Right lobe of liver (tissue), 6 donors: ENCODE data around the gene PDCD11. TPM values are rescaled to one million over a fixed set of nuclear protein-coding genes. Genes with fewer than 3 reads are reported as not detected.

Experiments
- ATAC-seq, 4 donors: fragments of 200-7000 bp; cut with Tn5 transposase; one replicate each; pipeline ENCODE4 v1.9.1; 2020; ENCODE audit warnings: mild to moderate bottlenecking in 4 of 4, moderate library complexity in 4 of 4
- DNase-seq, 3 donors: peaks; one replicate each; pipeline ENCODE4 v3.0.0-alpha.2; 2020
- H3K27ac ChIP-seq, 3 donors: fragments of 200-600 bp; one replicate each; pipeline ENCODE4 v1.8.0; 2022
- H3K27me3 ChIP-seq, 2 donors: fragments of 200-600 bp; one replicate each; pipeline ENCODE4 v1.8.0; 2022
- H3K36me3 ChIP-seq, 4 donors: fragments of 200-600 bp; sonication (generic) in 1 of 4; one replicate each; pipeline versions ENCODE4 v1.5.1 to v1.8.0; 2017 to 2022; ENCODE audit warnings: control low read depth in 1 of 4
- H3K4me1 ChIP-seq, 4 donors: fragments of 200-600 bp; sonication (generic) in 1 of 4; one replicate each; pipeline versions ENCODE4 v1.5.1 to v1.8.0; 2017 to 2022; ENCODE audit warnings: control low read depth in 1 of 4
- H3K4me3 ChIP-seq, 3 donors: fragments of 200-600 bp; one replicate each; pipeline ENCODE4 v1.8.0; 2022
- H3K9me3 ChIP-seq, 4 donors: fragments of 200-600 bp; sonication (generic) in 1 of 4; one replicate each; pipeline versions ENCODE4 v1.5.1 to v1.8.0; 2017 to 2022; ENCODE audit warnings: control low read depth in 1 of 4
- POLR2A ChIP-seq: fragments of 450-650 bp; IDR thresholded peaks from one replicate; pipeline ENCODE4 v1.6.1; 2017; ENCODE audit warnings: antibody characterized with exemption, mild to moderate bottlenecking
- WGBS: methylation state at CpG from one replicate; pipeline ENCODE4 v1.1.6; 2018; ENCODE audit warnings: low coverage, low lambda C conversion rate; ENCODE audit not compliant: insufficient coverage; ENCODE audit errors: missing lambda C conversion rate; 5-methylcytosine and 5-hydroxymethylcytosine counted together
- intact Hi-C, 2 donors: fragments of 100-400 bp; cut with DNase I; formaldehyde crosslinking; loops; one replicate each; pipeline versions ENCODE4 v1.11.2 to v1.14.1; 2022
- total RNA-seq, 6 experiments: library from RNA; depleted of rRNA in 2 of 6; stranded (reverse); fragments of >200 nt in 2 of 6; fragmentation: NEBNext Ultra II Directional in 3 of 6; extraction: Animal tissue kit (Norgen Biotek cat#: 25700) in 3 of 6; gene quantifications; one replicate each; pipeline versions ENCODE4 v1.1.0 to v1.2.4, GENCODE V29; 2016 to 2023
- TF ChIP-seq, protein P1 (sequence below), 4 donors: fragments of 200-600 bp in 3 of 4; fragments of 450-650 bp in 1 of 4; IDR thresholded peaks; one replicate each; pipeline versions ENCODE4 v1.5.1 to v1.8.0; 2016 to 2022; ENCODE audit warnings: antibody characterized with exemption in 4 of 4, mild to moderate bottlenecking in 2 of 4
- donor health status: DM: no; HTN: yes; CAD: no.
- donor health status: DM: no; HTN: no; CAD: no.
- donor health status: DM: no; HTN: no; CAD: no.
- donor health status: DM: no; HTN: yes; CAD: no.
- donor health status: DM: no; HTN: yes; CAD: no.

PDCD11 gene
- total RNA-seq, 6 experiments from 2014 or later, result 10.6 to 13.5 (median 12.0) TPM

DNA sequence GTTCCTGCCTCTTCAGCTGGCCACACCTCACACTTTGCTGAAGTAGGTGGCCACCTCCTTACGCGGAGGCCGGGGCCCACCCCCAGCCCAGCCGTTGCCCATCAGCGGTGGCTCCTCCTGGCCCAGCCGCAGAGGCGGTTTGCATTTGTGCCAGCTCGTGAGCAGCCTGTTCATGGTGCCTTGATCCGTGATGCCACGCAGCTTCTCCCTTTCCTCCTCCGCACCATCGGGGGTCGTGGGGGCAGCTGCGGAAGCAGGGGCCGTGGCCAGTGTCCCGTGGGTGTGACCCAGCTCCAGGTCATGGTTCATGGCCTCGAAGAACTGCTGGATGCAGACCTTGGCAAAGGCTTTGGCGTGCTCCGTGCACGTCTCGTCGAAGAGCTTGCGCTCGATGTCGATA, 58.8 kb downstream of the PDCD11 start:
- Histone ChIP-seq H3K27me3 (no peaks in the 10 kb centered on the region), H3K4me3 (no peak overlapping the region), H3K36me3 (no peaks in the 10 kb centered on the region), H3K27ac (no peak overlapping the region), H3K9me3 (no peaks in the 10 kb centered on the region), H3K4me1 (no peaks in the 10 kb centered on the region)
- no CpG with 5 or more reads among the region's 25 CpGs for WGBS
- DNase-seq, result no peak
- TF ChIP-seq POLR2A, result no peak
- TF ChIP-seq, protein P1, sequence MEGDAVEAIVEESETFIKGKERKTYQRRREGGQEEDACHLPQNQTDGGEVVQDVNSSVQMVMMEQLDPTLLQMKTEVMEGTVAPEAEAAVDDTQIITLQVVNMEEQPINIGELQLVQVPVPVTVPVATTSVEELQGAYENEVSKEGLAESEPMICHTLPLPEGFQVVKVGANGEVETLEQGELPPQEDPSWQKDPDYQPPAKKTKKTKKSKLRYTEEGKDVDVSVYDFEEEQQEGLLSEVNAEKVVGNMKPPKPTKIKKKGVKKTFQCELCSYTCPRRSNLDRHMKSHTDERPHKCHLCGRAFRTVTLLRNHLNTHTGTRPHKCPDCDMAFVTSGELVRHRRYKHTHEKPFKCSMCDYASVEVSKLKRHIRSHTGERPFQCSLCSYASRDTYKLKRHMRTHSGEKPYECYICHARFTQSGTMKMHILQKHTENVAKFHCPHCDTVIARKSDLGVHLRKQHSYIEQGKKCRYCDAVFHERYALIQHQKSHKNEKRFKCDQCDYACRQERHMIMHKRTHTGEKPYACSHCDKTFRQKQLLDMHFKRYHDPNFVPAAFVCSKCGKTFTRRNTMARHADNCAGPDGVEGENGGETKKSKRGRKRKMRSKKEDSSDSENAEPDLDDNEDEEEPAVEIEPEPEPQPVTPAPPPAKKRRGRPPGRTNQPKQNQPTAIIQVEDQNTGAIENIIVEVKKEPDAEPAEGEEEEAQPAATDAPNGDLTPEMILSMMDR (IDR thresholded peaks at IDR 0.05), result no peak
- intact Hi-C loops, result no loop called here
- ATAC-seq, result no peak

GRCh38 chr10:103456074-103456660, 59.7 kb downstream of the PDCD11 start:
- intact Hi-C loops, result no loop called here
- Histone ChIP-seq H3K27ac (no peak overlapping the region), H3K9me3 (no peaks in the 10 kb centered on the region), H3K27me3 (no peaks in the 10 kb centered on the region), H3K36me3 (no peaks in the 10 kb centered on the region), H3K4me3 (no peak overlapping the region), H3K4me1 (no peaks in the 10 kb centered on the region)
- no peak for TF ChIP-seq POLR2A
- no peak for DNase-seq
- 67% methylated on average over 1 of the region's 9 CpGs for WGBS
- no peak for ATAC-seq

- no peaks in the 10 kb centered on the region for H3K36me3 ChIP-seq
- ATAC-seq (no peak), DNase-seq (no peak)
- no peaks in the 10 kb centered on the region for H3K27me3 ChIP-seq
- intact Hi-C loops, result no loop called here
- H3K4me3 ChIP-seq, result no peak overlapping the region
- no peaks in the 10 kb centered on the region for H3K4me1 ChIP-seq
- H3K27ac ChIP-seq, result no peak overlapping the region
- TF ChIP-seq POLR2A, result no peak
- TF ChIP-seq, protein P1 (IDR thresholded peaks at IDR 0.05), result no peak
- 81% methylated on average over 3 of the region's 8 CpGs for WGBS
- H3K9me3 ChIP-seq, result no peaks in the 10 kb centered on the region
Measured at GRCh38 chr10:103457176-103457712, 60.8 kb downstream of the PDCD11 start.

DNA sequence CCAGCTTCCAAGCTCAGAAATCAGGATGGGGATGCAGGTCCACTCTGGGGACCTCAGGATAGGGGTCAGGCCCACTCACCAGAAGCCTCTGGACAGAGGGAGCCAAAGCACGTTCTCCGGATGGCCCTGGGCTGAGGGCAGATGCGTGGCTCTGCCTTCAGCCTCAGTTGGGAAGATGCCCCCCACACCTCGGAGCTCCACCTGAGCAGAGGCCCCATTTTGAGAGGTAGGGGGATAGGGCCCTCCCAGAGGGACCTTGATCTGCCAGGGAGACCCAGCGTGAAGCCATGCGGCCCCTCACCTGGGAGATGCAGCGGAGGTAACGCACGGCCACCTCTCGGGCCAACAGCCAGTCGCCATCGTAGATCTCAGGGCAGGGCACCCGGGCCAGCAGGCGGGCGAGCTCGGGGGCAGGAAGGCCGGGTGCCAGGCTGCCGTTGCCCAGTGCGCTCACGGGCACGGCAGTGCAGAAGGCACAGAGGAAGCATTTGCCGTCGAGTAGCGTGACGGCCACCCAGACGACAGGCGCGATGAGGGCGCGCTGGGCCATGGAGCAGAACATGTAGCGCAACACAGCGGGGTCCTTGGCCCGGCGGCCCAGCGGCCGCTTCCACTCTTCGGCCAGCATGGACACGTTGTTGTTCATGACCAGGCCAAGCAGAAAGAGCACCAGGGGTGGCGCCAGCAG, 61.6 kb downstream of the PDCD11 start:
- Histone ChIP-seq H3K4me3 (no peak overlapping the region), H3K27me3 (no peaks in the 10 kb centered on the region), H3K27ac (no peak overlapping the region), H3K4me1 (no peaks in the 10 kb centered on the region), H3K36me3 (no peaks in the 10 kb centered on the region), H3K9me3 (no peaks in the 10 kb centered on the region)
- DNase-seq (no peak), ATAC-seq (no peak)
- TF ChIP-seq POLR2A, result no peak
- TF ChIP-seq, protein P1 (IDR thresholded peaks at IDR 0.05), result no peak
- WGBS, result 80% methylated on average over 1 of the region's 39 CpGs
- intact Hi-C loops, result no loop called here

- ATAC-seq, result no peak
- Histone ChIP-seq H3K9me3 (no peaks in the 10 kb centered on the region), H3K4me3 (no peak within 1 kb of the TSS), H3K36me3 (no peaks in the 10 kb centered on the region), H3K27ac (no peak within 1 kb of the TSS), H3K4me1 (no peaks in the 10 kb centered on the region), H3K27me3 (no peaks in the 10 kb centered on the region)
- no peak for TF ChIP-seq POLR2A
- TF ChIP-seq, protein P1 (IDR thresholded peaks at IDR 0.05), result no peak
- DNase-seq, result no peak
- no CpG with 5 or more reads among the region's 9 CpGs for WGBS
- intact Hi-C loops, result no loop called here
Measured at GRCh38 chr10:103458720-103459119, 62.3 kb downstream of the PDCD11 start, which contains the start of gene CALHM1. TSS of gene CALHM1 (minus strand) at chr10:103458900. CDS start at chr10:103458751, 149 bp downstream.
